ENCODE data around the gene WEE2. TPM values are rescaled to one million over a fixed set of nuclear protein-coding genes. Genes with fewer than 3 reads are reported as not detected.

Gene WEE2
- total and polyA plus RNA-seq, 9 of the 15 experiments (the other 6 are each of a cell fraction or from before 2014, with no cell fraction given): not detected

- peak; percentile 89 for TF ChIP-seq ZNF76 (CRISPR knock-in tag; IDR thresholded peaks at IDR 0.05; ENCODE audit: borderline replicate concordance)
- peak; percentile 64; the same call in 1 of the 2 replicates for TF ChIP-seq MEF2D (tag; conservative IDR thresholded peaks at IDR 0.05; ENCODE audit: low read depth)
- TF ChIP-seq, protein P1, sequence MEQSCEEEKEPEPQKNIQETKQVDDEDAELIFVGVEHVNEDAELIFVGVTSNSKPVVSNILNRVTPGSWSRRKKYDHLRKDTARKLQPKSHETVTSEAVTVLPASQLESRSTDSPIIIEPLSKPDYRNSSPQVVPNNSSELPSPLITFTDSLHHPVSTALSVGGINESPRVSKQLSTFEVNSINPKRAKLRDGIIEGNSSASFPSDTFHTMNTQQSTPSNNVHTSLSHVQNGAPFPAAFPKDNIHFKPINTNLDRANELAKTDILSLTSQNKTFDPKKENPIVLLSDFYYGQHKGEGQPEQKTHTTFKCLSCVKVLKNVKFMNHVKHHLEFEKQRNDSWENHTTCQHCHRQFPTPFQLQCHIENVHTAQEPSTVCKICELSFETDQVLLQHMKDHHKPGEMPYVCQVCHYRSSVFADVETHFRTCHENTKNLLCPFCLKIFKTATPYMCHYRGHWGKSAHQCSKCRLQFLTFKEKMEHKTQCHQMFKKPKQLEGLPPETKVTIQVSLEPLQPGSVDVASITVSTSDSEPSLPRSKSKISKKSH (CRISPR knock-in tag; IDR thresholded peaks at IDR 0.05): no peak
- TF ChIP-seq, protein P2, sequence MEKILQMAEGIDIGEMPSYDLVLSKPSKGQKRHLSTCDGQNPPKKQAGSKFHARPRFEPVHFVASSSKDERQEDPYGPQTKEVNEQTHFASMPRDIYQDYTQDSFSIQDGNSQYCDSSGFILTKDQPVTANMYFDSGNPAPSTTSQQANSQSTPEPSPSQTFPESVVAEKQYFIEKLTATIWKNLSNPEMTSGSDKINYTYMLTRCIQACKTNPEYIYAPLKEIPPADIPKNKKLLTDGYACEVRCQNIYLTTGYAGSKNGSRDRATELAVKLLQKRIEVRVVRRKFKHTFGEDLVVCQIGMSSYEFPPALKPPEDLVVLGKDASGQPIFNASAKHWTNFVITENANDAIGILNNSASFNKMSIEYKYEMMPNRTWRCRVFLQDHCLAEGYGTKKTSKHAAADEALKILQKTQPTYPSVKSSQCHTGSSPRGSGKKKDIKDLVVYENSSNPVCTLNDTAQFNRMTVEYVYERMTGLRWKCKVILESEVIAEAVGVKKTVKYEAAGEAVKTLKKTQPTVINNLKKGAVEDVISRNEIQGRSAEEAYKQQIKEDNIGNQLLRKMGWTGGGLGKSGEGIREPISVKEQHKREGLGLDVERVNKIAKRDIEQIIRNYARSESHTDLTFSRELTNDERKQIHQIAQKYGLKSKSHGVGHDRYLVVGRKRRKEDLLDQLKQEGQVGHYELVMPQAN (IDR thresholded peaks at IDR 0.05; ENCODE audit: borderline replicate concordance): peak; percentile 100
- TF ChIP-seq MCM2 (IDR thresholded peaks at IDR 0.05; ENCODE audit: low read depth): no peak
- TF ChIP-seq, protein P3, sequence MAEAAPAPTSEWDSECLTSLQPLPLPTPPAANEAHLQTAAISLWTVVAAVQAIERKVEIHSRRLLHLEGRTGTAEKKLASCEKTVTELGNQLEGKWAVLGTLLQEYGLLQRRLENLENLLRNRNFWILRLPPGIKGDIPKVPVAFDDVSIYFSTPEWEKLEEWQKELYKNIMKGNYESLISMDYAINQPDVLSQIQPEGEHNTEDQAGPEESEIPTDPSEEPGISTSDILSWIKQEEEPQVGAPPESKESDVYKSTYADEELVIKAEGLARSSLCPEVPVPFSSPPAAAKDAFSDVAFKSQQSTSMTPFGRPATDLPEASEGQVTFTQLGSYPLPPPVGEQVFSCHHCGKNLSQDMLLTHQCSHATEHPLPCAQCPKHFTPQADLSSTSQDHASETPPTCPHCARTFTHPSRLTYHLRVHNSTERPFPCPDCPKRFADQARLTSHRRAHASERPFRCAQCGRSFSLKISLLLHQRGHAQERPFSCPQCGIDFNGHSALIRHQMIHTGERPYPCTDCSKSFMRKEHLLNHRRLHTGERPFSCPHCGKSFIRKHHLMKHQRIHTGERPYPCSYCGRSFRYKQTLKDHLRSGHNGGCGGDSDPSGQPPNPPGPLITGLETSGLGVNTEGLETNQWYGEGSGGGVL (CRISPR knock-in tag; IDR thresholded peaks at IDR 0.05): no peak
- TF ChIP-seq, protein P4, sequence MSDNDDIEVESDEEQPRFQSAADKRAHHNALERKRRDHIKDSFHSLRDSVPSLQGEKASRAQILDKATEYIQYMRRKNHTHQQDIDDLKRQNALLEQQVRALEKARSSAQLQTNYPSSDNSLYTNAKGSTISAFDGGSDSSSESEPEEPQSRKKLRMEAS (CRISPR knock-in tag; IDR thresholded peaks at IDR 0.05): peak; percentile 88
- TF ChIP-seq, protein P5, sequence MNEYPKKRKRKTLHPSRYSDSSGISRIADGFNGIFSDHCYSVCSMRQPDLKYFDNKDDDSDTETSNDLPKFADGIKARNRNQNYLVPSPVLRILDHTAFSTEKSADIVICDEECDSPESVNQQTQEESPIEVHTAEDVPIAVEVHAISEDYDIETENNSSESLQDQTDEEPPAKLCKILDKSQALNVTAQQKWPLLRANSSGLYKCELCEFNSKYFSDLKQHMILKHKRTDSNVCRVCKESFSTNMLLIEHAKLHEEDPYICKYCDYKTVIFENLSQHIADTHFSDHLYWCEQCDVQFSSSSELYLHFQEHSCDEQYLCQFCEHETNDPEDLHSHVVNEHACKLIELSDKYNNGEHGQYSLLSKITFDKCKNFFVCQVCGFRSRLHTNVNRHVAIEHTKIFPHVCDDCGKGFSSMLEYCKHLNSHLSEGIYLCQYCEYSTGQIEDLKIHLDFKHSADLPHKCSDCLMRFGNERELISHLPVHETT (CRISPR knock-in tag; conservative IDR thresholded peaks at IDR 0.05 in 1 of 2, IDR thresholded peaks at IDR 0.05 in 1 of 2): peak in 1 of 2 experiments; percentile 96; a peak in 2 of 4 replicates
- TF ChIP-seq HEY1 (CRISPR knock-in tag; IDR thresholded peaks at IDR 0.05; ENCODE audit: borderline replicate concordance): 0 out of 2 replicates have a peak, but pooled peaks have one; percentile 54
- no peak for TF ChIP-seq DACH1 (IDR thresholded peaks at IDR 0.05; ENCODE audit: partially characterized antibody)
- no peak for TF ChIP-seq ZNF77 (CRISPR knock-in tag; IDR thresholded peaks at IDR 0.05)
- TF ChIP-seq TEAD4 (IDR thresholded peaks at IDR 0.05; ENCODE audit: low read length): peak; percentile 71; the same call in 1 of the 2 replicates
- TF ChIP-seq TEAD4 (CRISPR knock-in tag; IDR thresholded peaks at IDR 0.05; ENCODE audit: borderline replicate concordance): 0 out of 2 replicates have a peak, but pooled peaks have one; percentile 53
- TF ChIP-seq COPS2 (conservative IDR thresholded peaks at IDR 0.05): no peak
- TF ChIP-seq, protein P6, sequence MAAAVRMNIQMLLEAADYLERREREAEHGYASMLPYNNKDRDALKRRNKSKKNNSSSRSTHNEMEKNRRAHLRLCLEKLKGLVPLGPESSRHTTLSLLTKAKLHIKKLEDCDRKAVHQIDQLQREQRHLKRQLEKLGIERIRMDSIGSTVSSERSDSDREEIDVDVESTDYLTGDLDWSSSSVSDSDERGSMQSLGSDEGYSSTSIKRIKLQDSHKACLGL (CRISPR knock-in tag; IDR thresholded peaks at IDR 0.05; ENCODE audit: borderline replicate concordance, poor library complexity, severe bottlenecking): peak; percentile 64
- TF ChIP-seq XRCC4 (IDR thresholded peaks at IDR 0.05; ENCODE audit: extremely low read depth, insufficient read depth, insufficient read length): no peak
- peak; percentile 92 for TF ChIP-seq CHD1 (IDR thresholded peaks at IDR 0.05; ENCODE audit: low read length)
- TF ChIP-seq DNMT1 (IDR thresholded peaks at IDR 0.05): peak; percentile 88; the same call in 1 of the 2 replicates
- TF ChIP-seq SRF (CRISPR knock-in tag; IDR thresholded peaks at IDR 0.05): peak in 1 of 2 experiments; percentile 88; a peak in 3 of 4 replicates
Observed at GRCh38 chr7:141737836-141738591, 29.9 kb downstream of the WEE2 start, which contains the start of gene SSBP1 (continued).

All from K562 (cell line).